Left forelimb (tissue), 1 donor: Measurements from ENCODE around the gene PRPF19.

Source experiments
- DNase-seq: peaks from one replicate; pipeline ENCODE4 v3.0.0-alpha.2; 2018; ENCODE audit warnings: low spot score

The PRPF19 gene

DNA sequence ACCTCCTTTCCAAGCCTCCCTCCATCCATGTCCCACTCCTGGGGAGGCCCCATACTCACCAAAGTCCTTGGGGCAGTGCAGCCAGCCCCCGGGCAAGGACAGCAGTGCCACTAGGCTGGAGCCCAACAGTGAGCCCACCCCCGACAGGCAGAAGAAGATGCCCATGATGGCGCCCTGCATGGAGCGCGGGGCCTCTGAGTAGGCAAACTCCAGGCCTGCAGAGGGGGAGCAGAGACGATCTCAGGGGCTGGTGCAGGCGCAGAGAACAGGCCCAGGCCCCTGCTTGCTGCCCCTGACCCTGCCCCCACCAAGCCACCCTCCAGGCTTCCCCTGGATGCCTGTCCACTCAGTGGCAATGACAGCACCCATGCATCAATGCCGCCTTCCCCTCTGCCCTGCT, 31.4 kb upstream of the PRPF19 start:
- DNase-seq: no peak

DNA sequence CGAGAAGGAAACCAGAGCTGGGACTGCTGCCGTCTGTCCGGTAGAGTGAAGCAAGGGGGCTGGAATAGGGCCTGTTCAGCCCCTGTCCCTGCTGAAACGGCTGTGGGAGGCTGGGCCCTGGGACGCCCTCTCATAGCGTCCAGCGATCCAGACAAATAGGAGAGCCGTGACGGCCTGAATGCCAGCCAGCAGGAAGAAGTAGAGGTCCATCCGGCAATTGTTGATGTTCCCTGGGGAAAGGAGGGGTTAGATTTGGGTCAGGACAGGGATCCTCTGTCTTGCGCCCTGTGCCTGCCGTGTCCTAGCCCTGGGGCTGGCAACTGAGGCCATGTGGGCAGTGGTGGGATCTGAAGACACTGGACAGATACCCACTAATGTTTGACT, 30.8 kb upstream of the PRPF19 start:
- DNase-seq: no peak

DNA sequence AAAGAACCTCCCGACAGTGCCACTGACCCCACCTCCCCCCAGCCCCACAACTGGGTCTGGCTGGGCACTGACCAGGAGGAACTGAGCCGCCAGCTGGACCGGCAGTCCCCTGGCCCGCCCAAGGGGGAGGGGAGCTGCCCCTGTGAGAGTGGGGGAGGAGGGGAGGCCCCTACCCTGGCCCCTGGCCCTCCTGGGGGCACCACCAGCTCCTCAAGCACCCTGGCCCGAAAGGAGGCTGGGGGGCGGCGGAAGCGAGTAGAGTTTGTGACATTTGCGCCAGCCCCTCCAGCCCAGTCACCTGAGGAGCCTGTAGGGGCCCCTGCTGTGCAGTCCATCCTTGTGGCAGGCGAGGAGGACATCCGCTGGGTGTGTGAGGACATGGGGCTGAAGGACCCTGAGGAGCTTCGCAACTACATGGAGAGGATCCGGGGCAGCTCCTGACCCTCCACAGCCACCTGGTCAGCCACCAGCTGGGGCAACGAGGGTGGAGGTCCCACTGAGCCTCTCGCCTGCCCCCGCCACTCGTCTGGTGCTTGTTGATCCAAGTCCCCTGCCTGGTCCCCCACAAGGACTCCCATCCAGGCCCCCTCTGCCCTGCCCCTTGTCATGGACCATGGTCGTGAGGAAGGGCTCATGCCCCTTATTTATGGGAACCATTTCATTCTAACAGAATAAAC, 30.2 kb upstream of the PRPF19 start:
- no peak for DNase-seq

DNA sequence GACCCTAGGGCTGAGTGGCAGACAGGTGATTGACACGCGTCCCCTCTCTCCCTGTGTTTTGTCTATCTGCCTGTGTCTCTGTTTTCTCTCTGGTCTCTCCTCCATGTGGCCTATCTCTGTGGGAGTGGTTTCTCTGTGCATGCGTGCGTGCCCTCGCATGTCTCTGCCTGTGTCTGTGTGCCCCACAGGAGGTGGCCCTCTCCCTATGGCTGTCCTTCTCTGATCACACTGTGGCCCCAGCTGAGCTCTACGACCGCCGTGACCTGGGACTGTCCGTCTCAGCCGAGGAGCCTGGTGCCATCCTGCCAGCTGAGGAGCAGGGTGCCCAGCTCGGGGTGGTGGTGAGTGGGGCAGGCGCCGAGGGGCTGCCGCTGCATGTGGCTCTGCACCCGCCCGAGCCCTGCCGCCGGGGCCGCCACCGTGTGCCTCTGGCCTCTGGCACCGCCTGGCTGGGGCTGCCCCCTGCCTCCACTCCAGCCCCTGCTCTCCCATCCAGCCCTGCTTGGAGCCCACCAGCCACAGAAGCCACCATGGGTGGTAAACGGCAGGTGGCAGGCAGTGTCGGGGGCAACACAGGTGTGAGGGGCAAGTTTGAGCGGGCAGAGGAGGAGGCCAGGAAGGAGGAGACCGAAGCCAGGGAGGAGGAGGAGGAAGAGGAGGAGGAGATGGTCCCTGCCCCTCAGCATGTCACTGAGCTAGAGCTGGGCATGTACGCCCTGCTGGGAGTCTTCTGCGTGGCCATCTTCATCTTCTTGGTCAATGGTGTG, 29.5 kb upstream of the PRPF19 start:
- DNase-seq: no peak

DNA sequence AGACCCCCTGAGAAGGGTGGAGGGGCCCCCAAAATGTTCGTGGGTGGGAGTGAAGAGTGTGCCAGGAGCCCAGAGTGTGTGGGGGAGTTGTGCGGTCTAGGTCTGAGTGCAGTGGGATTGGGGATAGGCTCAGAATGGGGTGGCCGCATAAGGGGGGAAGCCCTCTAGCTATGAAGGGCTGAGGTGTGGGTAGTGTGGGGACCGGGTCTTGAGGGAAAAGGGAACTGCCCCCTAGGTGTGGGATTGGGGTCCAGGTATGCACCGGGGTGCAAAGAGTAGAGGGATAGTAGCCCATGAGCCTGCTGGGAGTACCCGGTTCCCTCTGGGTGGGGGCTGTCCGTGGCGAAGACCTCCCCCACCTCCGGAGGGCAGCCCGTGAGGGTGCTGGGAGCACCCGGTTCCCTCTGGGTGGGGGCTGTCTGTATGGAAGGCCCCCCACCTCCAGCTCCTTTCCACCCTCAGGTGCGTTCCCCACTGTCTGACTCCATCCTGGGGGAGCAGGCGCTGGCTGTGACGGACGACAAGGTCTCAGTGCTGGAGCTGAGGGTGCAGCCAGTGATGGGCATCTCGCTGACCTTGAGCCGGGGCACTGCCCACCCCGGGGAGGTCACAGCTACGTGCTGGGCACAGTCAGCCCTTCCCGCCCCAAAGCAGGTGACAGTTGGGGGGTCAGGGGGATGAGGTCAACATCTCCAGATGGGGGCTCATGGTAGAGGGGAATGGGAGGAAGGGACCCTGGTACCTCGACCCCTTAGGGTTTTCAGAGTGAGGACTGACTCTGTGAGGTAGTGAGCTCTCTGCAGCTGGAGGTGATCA, 28.6 kb upstream of the PRPF19 start:
- no peak for DNase-seq

DNA sequence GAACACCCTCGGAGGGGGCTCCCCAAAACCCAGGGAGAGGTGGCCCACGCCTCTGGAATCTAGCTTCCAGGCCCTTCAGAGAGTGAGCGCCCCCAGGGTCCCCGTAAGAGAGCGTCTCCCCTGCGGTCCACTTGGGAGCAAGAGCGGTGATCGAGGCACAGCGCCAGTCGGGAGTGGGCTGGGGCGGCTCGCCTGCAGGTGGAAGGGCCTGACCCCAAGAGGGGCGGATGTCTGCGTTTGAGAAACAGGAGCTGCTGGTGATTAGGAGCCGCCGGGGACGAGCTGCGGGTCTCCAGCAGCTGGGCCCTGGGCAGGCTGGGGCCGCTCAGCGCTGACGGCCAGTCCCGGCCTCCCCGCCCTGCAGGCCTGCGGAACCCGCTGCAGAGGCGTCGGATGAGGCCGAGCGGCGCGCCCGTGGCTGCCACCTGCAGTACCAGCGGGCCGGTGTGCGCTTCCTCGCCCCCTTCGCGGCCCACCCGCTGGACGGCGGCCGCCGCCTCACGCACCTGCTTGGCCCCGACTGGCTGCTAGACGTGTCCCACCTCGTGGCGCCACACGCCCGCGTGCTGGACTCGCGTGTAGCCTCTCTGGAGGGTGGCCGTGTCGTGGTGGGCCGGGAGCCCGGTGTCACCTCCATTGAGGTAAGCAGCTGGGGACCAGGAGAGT, 27.9 kb upstream of the PRPF19 start:
- no peak for DNase-seq

DNA sequence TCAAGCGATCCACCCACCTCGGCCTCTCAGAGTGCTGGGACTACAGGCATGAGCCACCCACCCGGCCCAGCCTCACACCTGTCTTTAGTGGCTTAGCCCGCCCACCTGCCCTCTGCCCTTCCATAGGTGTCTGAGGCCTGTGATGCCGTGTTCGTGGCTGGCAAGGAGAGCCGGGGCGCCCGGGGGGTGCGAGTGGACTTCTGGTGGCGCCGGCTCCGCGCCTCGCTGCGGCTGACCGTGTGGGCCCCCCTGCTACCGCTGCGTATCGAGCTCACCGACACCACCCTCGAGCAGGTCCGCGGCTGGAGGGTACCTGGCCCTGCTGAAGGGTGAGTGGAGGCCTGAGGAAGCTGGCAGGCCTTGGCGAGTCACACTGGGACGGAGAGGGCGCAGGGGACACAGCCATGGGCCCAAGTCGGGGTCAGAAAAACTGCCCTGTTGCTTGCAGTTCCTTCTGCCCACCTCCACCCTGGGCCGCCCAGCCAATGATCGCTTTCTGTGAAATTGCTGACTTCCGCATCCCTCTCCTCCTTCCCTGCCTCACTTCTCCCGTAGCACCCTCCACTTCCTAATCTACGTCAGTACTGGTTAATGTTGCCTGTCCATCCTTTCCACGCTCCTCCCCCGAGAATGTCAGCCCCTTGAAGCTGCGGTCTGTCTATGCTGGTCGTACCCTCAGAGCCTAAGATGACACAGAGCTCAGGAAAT, 27.2 kb upstream of the PRPF19 start:
- no peak for DNase-seq

DNA sequence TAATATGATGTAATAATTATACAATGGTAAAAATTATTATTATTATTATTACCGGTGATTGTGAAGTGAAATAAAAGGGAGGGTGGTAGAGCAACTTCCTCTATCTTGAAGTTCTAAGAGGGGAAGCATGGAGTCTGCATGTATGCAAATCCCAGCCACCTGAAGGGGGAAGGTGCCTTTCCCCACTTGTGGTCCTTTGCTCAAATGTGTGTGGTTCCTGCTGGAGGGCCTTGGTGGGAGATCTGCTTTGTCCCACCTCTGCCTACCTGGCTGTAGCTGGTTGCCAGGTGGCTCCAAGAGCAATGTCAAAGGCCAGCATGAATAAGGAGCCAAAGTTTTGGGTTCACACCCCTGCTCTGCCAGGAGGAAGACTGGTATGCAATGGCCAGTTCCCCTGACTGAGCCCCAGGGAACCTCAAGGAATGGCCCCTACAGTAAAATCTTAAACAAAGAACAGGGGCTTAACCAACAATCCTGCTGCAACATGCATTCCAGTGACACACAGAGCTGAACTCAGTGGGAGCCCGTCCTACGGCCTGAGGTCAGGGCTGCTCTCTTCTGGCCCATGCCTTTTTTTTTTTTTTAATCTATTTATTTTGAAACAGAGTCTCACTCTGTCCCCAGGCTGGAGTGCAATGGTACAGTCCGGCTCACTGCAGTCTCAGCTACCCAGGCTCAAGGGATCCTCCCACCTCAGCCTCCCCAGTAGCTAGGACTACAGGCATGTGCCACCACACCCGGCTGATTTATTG, 26.4 kb upstream of the PRPF19 start:
- DNase-seq: no peak

DNA sequence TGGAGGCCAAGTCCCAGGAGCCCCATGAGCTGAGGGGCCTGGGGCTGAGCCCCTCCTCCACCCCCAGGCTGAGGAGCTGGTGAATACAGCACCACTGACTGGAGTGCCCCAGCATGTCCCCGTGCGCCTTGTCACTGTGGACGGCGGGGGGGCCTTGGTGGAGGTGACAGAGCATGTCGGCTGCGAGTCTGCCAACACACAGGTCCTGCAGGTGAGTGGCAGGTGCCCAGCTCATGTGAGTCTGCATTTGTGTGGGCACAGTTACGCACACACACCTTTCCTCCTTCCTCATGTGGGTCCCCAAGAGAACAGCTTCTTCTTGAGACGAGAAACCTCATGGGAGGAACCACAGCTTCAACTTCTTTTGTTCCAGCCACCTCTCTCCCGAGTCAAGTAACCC, 25.5 kb upstream of the PRPF19 start:
- DNase-seq: no peak

DNA sequence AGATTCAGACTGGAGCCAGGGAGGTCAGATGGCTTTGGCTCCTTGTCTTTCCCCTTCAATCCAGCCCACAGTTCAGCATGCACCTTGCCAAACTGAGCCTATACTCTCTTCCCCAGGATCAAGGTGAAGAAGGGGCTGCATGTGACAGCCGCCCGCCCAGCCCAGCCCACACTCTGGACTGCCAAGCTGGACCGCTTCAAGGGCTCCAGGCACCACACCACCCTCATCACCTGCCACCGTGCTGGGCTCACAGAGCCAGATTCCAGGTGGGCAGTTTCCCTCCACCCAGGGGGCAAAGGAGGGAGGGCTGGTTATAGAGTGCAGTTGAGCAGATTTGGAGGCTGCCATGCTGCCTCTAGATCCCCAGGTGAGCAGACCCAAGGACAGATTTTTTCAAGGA, 24.0 kb upstream of the PRPF19 start:
- DNase-seq: no peak

DNA sequence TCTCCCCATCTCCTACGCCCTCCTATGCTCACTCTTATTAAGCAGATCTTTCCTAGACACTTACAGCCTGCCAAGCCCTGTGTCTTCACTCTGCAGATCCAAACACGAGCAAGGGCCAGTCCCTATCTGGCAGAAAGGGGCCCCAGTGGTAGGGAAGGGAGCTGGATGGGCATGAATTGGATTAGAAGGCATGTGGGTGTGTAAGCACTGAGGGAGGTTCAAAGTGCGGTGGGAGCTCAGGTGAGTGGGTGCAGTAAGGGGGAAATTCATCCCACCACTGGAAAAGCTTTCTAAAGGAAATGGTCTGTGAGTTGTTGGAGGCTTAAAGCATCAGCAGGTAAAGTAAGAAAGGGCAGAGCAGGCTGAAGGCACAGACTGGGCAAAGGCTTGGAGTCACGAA, 23.4 kb upstream of the PRPF19 start:
- no peak for DNase-seq

DNA sequence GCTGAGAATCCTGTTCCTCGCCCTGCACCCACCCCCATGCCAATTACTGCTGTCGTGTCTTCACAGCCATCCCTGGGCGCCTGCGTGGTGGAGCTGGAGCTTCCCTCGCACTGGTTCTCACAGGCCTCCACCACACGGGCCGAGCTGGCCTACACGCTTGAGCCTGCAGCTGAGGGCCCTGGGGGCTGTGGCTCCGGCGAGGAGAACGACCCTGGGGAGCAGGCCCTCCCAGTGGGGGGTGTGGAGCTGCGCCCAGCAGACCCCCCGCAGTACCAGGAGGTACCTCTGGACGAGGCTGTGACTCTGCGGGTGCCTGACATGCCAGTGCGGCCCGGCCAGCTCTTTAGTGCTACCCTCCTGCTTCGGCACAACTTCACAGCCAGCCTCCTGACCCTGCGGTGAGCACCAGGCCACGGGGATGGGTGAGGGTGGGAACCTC, 22.2 kb upstream of the PRPF19 start:
- DNase-seq: no peak

DNA sequence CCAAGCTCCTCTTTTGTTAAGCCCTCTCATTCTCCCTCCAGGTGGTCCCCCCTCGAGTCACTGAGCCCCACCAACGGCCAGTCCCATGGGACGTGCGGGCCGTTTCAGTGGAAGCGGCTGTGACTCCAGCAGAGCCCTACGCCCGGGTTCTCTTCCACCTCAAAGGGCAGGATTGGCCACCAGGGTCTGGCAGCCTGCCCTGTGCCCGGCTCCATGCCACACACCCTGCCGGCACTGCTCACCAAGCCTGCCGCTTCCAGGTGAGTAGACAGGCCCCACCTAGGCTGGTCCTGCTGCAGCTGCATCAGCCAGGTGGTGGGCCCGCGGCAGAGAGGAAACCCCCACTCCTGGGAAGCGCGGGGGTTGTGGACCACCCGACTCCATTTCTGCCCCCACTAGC, 21.2 kb upstream of the PRPF19 start:
- DNase-seq: no peak

DNA sequence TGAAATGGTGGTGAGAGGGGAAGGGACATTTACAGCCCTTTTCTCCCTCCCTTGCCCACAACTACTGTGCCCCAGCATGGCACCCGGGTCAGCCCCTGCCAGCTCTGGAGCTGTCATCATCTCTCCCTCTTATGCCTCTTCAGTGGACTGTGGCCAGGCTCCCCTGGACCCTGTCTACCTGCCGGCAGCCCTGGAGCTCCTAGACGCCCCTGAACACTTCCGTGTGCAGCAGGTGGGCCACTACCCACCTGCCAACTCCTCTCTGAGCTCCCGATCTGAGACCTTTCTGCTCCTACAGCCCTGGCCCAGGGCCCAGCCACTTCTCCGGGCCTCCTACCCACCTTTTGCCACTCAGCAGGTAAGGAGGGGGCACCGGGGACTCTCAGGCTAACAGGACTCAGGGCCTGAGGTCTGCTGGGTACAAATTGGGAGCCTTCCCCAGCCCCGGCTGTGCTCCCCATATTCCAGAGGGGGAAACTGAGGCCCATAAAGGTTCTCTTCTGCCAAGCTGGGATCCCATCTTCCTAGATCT, 20.7 kb upstream of the PRPF19 start:
- DNase-seq: no peak

DNA sequence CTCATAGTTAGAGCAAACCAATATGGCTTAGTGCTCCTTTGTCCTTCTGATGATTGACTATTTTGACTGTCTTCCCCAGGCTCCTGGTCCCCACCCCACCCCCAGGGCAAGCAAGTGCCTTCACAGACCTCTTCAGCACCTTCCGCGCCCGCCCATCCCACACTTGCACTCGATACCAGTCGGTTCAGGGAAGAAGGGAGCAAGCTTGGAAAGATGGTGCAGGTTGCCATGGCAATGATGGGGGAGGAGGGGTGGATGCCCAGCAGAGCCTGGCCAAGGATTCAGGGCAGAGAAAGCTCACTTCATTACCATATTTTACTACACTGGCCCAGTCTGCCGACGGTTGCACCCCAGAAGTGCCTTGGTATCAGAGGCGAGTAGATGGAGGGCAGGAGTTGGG, 20.1 kb upstream of the PRPF19 start:
- DNase-seq: no peak

DNA sequence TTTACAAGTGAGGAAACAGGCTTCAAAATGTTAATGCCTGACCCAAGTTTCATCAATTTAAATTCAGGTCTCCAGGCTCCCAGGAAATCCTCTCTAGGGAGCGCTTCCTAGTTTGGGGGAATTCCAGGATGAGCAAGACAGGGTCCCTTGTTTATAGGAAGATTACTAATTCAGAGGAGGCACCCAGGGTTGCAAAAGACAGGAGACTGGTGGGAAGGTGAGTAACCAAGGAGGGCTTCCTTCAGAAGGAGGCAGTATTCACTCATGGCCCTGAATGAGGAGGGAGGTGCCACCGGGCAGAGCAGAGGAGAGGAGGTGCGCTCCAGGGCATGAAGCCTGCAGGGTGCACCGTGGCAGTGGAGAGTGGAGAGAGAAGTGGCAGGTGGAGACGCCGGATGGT, 19.5 kb upstream of the PRPF19 start:
- no peak for DNase-seq

DNA sequence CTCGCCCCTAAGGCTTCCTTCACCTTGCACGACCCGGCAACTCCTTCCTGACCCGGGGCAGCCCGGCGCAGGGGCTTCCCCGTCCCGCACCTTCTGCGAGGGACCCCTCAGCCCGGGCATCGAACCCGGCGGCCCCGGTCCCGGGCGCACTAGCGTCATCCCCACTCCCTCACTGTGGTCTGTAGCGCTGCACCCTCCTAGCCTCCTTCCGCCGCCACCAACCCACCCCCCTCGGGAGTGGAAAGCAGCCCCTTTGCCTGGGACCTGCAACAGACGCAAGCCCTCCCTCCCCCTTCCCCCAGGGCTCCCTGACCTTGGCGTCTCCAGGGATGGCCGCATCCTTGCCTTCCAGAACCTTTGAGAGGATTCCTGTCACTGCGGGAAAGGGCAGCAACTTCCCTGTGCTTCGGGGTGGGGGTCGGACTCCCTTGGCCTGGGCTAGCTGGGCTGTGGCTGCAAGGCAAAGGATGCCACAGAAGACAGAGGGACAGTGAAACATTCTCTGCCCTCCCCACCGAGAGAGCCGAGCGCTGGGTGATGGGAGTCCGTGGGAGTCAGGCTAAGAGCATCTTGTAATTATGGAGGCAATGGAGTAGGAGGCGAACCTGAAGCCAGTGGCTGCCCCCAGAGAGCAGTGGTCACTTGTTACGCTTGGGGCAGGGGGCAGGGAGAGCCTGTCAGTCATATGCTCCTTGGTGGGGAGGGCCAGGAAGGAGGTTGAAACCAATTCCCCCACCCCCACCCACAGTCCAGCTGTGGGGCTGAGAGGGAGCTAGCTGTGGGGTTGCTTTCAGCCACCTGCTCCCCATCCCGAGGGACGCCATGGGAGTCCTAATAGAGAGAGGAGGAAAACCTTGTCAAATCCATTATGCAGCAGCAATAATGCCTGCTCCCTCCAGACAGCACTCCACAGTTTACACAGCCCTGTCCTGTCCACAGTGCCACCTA, 18.8 kb upstream of the PRPF19 start:
- DNase-seq: no peak

DNA sequence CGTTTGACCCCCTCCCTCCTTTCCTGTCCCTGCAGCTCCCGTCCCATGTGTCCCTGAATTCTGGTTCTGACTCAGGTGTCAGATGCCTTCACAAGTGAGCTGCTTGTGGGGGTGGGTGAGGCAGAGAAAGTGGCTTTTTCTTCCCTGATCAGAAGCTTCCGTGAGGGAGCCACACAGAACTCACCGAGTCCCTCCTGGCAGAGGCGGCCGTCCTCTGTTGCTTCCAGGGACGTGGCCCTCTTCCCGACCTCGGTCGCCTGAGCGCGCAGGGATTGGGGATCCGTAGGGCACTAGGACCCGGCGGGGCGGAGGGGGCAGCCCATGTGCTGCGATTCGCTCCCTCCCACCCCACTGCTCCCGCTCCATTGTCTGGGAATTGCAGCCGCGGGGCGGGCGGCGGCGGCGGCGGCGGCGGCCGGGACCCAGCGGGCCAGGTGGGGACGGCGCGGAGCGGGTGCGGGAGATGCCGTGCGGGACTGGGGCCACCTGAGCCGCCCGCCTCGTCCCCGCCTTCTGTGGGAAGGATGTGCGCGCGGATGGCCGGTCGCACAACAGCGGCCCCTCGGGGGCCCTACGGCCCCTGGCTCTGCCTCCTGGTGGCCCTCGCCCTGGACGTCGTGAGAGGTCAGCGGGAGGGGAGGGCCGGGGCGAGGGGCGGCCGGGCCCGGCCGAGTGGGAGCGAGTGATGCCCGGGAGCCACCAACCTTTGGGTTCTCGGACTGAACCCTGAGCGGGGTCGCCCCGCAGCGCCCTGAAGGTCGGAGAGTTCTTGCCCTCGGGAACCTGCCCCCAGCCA, 17.9 kb upstream of the PRPF19 start, which contains the start of gene TMEM132A:
Gene TMEM132A (plus strand): TSS at position 351 of the 796 bp plus-strand sequence. CDS start 174 bp downstream, at position 525.
- DNase-seq: peak; percentile 86

DNA sequence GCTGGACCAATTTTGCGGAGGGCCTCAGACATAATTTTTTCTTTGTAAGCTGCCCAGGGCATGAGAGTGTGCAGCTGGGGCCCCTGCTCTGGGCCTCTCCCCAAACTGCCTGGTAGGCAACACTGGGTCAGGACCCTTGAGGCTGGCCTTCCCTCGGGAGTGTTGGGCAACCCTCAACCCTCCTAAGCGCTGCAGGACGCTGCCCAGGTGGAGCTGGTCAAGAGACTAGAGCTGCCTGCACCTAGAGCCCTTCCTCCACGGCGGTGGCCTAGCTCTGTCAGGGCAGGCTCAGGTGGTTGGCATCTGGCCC, 17.4 kb upstream of the PRPF19 start:
- no peak for DNase-seq
